Neural progenitor cell (in vitro differentiated cells): ENCODE results near the gene SURF4. TPM values are rescaled to one million over a fixed set of nuclear protein-coding genes. Genes with fewer than 3 reads are reported as not detected.

ENCODE experiments used
- DNase-seq: peaks from one replicate; pipeline ENCODE4 v3.0.0-alpha.2; 2016; ENCODE audit warnings: low spot score
- H2AFZ ChIP-seq: fragments of 200-600 bp; sonication (generic); replicated peaks from 2 replicates; pipeline ENCODE4 v1.6.1; 2016; ENCODE audit warnings: antibody characterized with exemption
- H3F3A ChIP-seq: fragments of 200-600 bp; sonication (generic); 2 replicates; pipeline ENCODE4 v1.6.1; 2016; ENCODE audit warnings: antibody characterized with exemption, low read depth
- H3K27ac ChIP-seq: fragments of 200-600 bp; sonication (generic); 2 replicates; pipeline ENCODE4 v1.5.1; 2016; ENCODE audit warnings: mild to moderate bottlenecking
- H3K27me3 ChIP-seq: fragments of 200-600 bp; sonication (generic); 2 replicates; pipeline ENCODE4 v1.6.1; 2016; ENCODE audit warnings: mild to moderate bottlenecking, moderate library complexity
- H3K36me3 ChIP-seq: fragments of 200-600 bp; sonication (generic); 2 replicates; pipeline ENCODE4 v1.5.1; 2016
- H3K4me1 ChIP-seq: fragments of 200-600 bp; sonication (generic); 2 replicates; pipeline ENCODE4 v1.6.1; 2016; ENCODE audit warnings: mixed run types
- H3K4me2 ChIP-seq: fragments of 200-600 bp; sonication (generic); 2 replicates; pipeline ENCODE4 v1.6.1; 2016
- H3K4me3 ChIP-seq: fragments of 200-600 bp; sonication (generic); 2 replicates; pipeline ENCODE4 v1.5.1; 2016
- H3K79me2 ChIP-seq: fragments of 200-600 bp; sonication (generic); 2 replicates; pipeline ENCODE4 v1.6.1; 2016; ENCODE audit warnings: low read depth
- H3K9ac ChIP-seq: fragments of 200-600 bp; sonication (generic); 2 replicates; pipeline ENCODE4 v1.6.1; 2016
- H3K9me3 ChIP-seq: fragments of 200-600 bp; sonication (generic); 2 replicates; pipeline ENCODE4 v1.5.1; 2016; ENCODE audit warnings: low read depth
- H4K20me1 ChIP-seq: fragments of 200-600 bp; sonication (generic); 2 replicates; pipeline ENCODE4 v1.6.1; 2016; ENCODE audit warnings: low read depth
- H3K27ac Mint-ChIP-seq: 3 replicates; pipeline ENCODE4 v1.8.0; 2021; ENCODE audit warnings: mixed read lengths
- H3K27me3 Mint-ChIP-seq: 2 replicates; pipeline ENCODE4 v1.8.0; 2022; ENCODE audit warnings: low read depth, mild to moderate bottlenecking, inconsistent platforms, moderate library complexity, mixed read lengths; ENCODE audit not compliant: insufficient read depth
- H3K36me3 Mint-ChIP-seq: 3 replicates; pipeline ENCODE4 v1.8.0; 2021; ENCODE audit warnings: mixed read lengths
- H3K4me1 Mint-ChIP-seq: 3 replicates; pipeline ENCODE4 v1.8.0; 2021; ENCODE audit warnings: mixed read lengths
- H3K4me3 Mint-ChIP-seq: 3 replicates; pipeline ENCODE4 v1.8.0; 2021; ENCODE audit warnings: mild to moderate bottlenecking, moderate library complexity, mixed read lengths
- H3K9me3 Mint-ChIP-seq: 3 replicates; pipeline ENCODE4 v1.8.0; 2020; ENCODE audit warnings: mixed read lengths
- EZH2 ChIP-seq: fragments of 200-600 bp; sonication (generic); IDR thresholded peaks from 2 replicates; pipeline ENCODE4 v1.6.1; 2017; ENCODE audit warnings: antibody characterized with exemption, mild to moderate bottlenecking, moderate library complexity
- EZH2phosphoT487 ChIP-seq: fragments of 200-600 bp; sonication (generic); IDR thresholded peaks from 2 replicates; pipeline ENCODE4 v1.6.1; 2017; ENCODE audit warnings: antibody characterized with exemption
- total RNA-seq: library from RNA; depleted of rRNA; stranded (reverse); fragments of >200 nt; gene quantifications from 2 replicates; pipeline ENCODE4 v1.2.3, GENCODE V29; 2015; ENCODE audit warnings: low replicate concordance
- TF ChIP-seq, protein P1 (sequence below): fragments of 200-600 bp; sonication (generic); IDR thresholded peaks from 2 replicates; pipeline ENCODE4 v1.5.1; 2017; ENCODE audit warnings: antibody characterized with exemption, mild to moderate bottlenecking

SURF4 gene
- total RNA-seq, 1 donor from 2014 or later = 102 TPM

- H3K4me1 Mint-ChIP-seq = peaks cover 15% of the 10 kb centered on the region
These were observed 4.6 kb downstream of the SURF4 start for GRCh38 chr9:133371261-133371711.

DNA sequence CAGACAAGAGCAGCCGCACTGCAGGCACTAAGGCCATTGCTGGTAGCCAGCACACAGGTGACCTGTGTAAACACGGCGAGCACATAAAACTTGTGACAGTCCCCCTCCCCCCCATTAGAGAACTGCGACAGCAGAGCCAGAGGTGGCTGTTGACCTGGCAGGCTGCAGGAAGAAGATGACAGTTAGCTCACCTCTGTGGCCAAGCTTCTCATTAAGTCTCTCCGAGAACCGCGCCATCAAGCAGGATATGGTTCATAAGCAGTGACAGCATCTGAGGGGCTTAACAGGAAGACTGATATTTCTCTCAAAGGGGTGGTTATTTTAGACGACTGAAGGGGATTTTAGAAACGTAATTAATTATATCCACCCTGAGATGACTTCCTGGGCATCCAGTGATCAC lies 5.2 kb downstream of the SURF4 start:
- TF ChIP-seq EZH2phosphoT487 (no peak), EZH2 (no peak)
- TF ChIP-seq, protein P1, sequence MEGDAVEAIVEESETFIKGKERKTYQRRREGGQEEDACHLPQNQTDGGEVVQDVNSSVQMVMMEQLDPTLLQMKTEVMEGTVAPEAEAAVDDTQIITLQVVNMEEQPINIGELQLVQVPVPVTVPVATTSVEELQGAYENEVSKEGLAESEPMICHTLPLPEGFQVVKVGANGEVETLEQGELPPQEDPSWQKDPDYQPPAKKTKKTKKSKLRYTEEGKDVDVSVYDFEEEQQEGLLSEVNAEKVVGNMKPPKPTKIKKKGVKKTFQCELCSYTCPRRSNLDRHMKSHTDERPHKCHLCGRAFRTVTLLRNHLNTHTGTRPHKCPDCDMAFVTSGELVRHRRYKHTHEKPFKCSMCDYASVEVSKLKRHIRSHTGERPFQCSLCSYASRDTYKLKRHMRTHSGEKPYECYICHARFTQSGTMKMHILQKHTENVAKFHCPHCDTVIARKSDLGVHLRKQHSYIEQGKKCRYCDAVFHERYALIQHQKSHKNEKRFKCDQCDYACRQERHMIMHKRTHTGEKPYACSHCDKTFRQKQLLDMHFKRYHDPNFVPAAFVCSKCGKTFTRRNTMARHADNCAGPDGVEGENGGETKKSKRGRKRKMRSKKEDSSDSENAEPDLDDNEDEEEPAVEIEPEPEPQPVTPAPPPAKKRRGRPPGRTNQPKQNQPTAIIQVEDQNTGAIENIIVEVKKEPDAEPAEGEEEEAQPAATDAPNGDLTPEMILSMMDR = no peak
- H3K4me3 ChIP-seq = no peak overlapping the region
- no peak overlapping the region for H3K4me3 Mint-ChIP-seq
- H3K9ac ChIP-seq = no peak overlapping the region
- no peak for DNase-seq
- H3K9me3 Mint-ChIP-seq = no peaks in the 10 kb centered on the region
- H3K4me1 ChIP-seq = peaks cover 4% of the 10 kb centered on the region
- H3K4me1 Mint-ChIP-seq = peaks cover 15% of the 10 kb centered on the region
- no peaks in the 10 kb centered on the region for H3K9me3 ChIP-seq
- H3K27me3 ChIP-seq = no peaks in the 10 kb centered on the region
- peaks cover 97% of the 10 kb centered on the region for H3K79me2 ChIP-seq
- H3K36me3 Mint-ChIP-seq = peaks cover 19% of the 10 kb centered on the region
- no peak overlapping the region for H3K27ac Mint-ChIP-seq
- H3F3A ChIP-seq = no peaks in the 10 kb centered on the region
- peaks cover 5% of the 10 kb centered on the region for H3K27me3 Mint-ChIP-seq
- peaks cover 99% of the 10 kb centered on the region for H4K20me1 ChIP-seq
- no peak overlapping the region for H3K4me2 ChIP-seq
- H3K27ac ChIP-seq = no peak overlapping the region
- no peaks in the 10 kb centered on the region for H3K36me3 ChIP-seq
- no peak overlapping the region for H2AFZ ChIP-seq

More at GRCh38 chr9:133371261-133371711, 4.6 kb downstream of the SURF4 start:
- Histone ChIP-seq H3K27me3 (no peaks in the 10 kb centered on the region), H3K27ac (no peak overlapping the region), H3K4me3 (no peak overlapping the region), H2AFZ (no peak overlapping the region), H4K20me1 (peaks cover 94% of the 10 kb centered on the region), H3K4me1 (peaks cover 4% of the 10 kb centered on the region), H3K36me3 (no peaks in the 10 kb centered on the region), H3K4me2 (no peak overlapping the region), H3K79me2 (peaks cover 93% of the 10 kb centered on the region), H3F3A (no peaks in the 10 kb centered on the region), H3K9ac (no peak overlapping the region), H3K9me3 (no peaks in the 10 kb centered on the region)
- TF ChIP-seq EZH2phosphoT487 (no peak), EZH2 (no peak)
- TF ChIP-seq, protein P1 = no peak
- Mint-ChIP-seq H3K9me3 (no peaks in the 10 kb centered on the region), H3K4me3 (no peak overlapping the region), H3K27ac (no peak overlapping the region), H3K36me3 (peaks cover 19% of the 10 kb centered on the region), H3K27me3 (peaks cover 3% of the 10 kb centered on the region)
- DNase-seq = no peak

DNA sequence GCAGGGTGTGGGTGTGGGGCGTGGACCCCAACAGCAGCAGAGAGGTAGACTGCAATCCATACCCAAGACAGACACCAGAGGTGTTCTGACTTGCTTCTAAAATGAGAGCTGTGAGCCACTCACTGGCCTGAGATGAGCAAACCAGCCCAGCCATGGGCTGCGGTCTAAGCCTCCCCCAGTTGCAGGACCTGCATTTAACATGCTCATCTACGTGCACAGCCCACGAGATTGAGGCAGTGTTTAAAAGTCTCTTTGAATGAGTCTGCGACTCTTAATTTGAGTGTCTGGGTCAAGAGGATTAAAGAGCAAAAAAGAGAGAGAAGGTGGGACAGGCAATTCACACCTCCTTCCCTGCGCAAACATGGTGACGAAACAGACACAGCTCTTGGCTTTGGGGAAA lies 5.9 kb downstream of the SURF4 start:
- Histone ChIP-seq H3F3A (no peaks in the 10 kb centered on the region), H3K4me3 (no peak overlapping the region), H4K20me1 (peaks cover 99% of the 10 kb centered on the region), H3K27ac (no peak overlapping the region), H3K79me2 (peaks cover 92% of the 10 kb centered on the region), H3K9me3 (no peaks in the 10 kb centered on the region), H3K9ac (no peak overlapping the region), H3K36me3 (no peaks in the 10 kb centered on the region), H3K4me1 (peaks cover 4% of the 10 kb centered on the region), H3K27me3 (no peaks in the 10 kb centered on the region), H2AFZ (no peak overlapping the region), H3K4me2 (no peak overlapping the region)
- DNase-seq = no peak
- TF ChIP-seq, protein P1 = no peak
- TF ChIP-seq EZH2phosphoT487 (no peak), EZH2 (no peak)
- Mint-ChIP-seq H3K4me1 (peaks cover 13% of the 10 kb centered on the region), H3K27me3 (peaks cover 3% of the 10 kb centered on the region), H3K36me3 (peaks cover 17% of the 10 kb centered on the region), H3K27ac (peak overlapping the region; percentile 80), H3K9me3 (no peaks in the 10 kb centered on the region), H3K4me3 (no peak overlapping the region)
